B cell (primary cell): ENCODE data around the gene PLA2G12A. TPM values are rescaled to one million over a fixed set of nuclear protein-coding genes. Genes with fewer than 3 reads are reported as not detected.

Experiments used
- ATAC-seq: fragments of 200-7000 bp; cut with Tn5 transposase; one replicate; pipeline ENCODE4 v1.10.0; 2021; ENCODE audit warnings: low read depth, mild to moderate bottlenecking, moderate number of reproducible peaks, moderate library complexity
- CTCF ChIA-PET: fragments of 350-600 bp; sonication (Branson Sonifier 250); formaldehyde crosslinking; loops from one replicate; lab custom pipeline; 2021; ENCODE audit warnings: antibody characterized with exemption, inconsistent platforms; lab: Charles Lee
- POLR2A ChIA-PET: fragments of 350-600 bp; sonication (Branson Sonifier 250); formaldehyde crosslinking; loops from one replicate; lab custom pipeline; 2021; ENCODE audit warnings: antibody characterized with exemption; lab: Charles Lee
- DNase-seq: peaks from one replicate; pipeline ENCODE4 v3.0.0; 2013
- H2AFZ ChIP-seq: 2 replicates; pipeline ENCODE4 v1.6.1; 2012; ENCODE audit warnings: mild to moderate bottlenecking, low read depth, low read length; ENCODE audit not compliant: insufficient read depth, poor library complexity, severe bottlenecking
- H3K27ac ChIP-seq, 2 donors: 1 replicate in 1 of 2; 2 replicates in 1 of 2; pipeline ENCODE4 v1.5.1; 2012 to 2013; ENCODE audit warnings: low read length in 2 of 2, mild to moderate bottlenecking in 2 of 2, moderate library complexity in 1 of 2
- H3K27me3 ChIP-seq, 4 experiments: fragments of 200-600 bp in 1 of 4; sonication (generic) in 1 of 4; replicated peaks in 1 of 4; 1 replicate in 2 of 4; 2 replicates in 2 of 4; pipeline versions ENCODE4 v1.6.1 to v1.7.0; 2013 to 2016; ENCODE audit warnings: low read length in 3 of 4, mild to moderate bottlenecking in 2 of 4, mixed read lengths in 1 of 4, moderate library complexity in 1 of 4; ENCODE audit not compliant: insufficient read depth in 4 of 4, control insufficient read depth in 3 of 4; ENCODE audit errors: control extremely low read depth in 1 of 4
- H3K36me3 ChIP-seq, 2 experiments: replicated peaks in 1 of 2; 1 replicate in 1 of 2; 2 replicates in 1 of 2; pipeline versions ENCODE4 v1.6.1 to v1.7.1; 2013; ENCODE audit warnings: low read length in 1 of 2; ENCODE audit not compliant: insufficient read depth in 2 of 2, control insufficient read depth in 1 of 2; ENCODE audit errors: control extremely low read depth in 1 of 2, extremely low read depth in 1 of 2
- H3K4me1 ChIP-seq, 2 donors: fragments of 200-600 bp in 1 of 2; sonication (generic) in 1 of 2; 1 replicate in 1 of 2; 2 replicates in 1 of 2; pipeline versions ENCODE4 v1.5.1 to v1.6.1; 2013 to 2017; ENCODE audit warnings: low read length in 2 of 2; ENCODE audit not compliant: control insufficient read depth in 2 of 2, insufficient read depth in 2 of 2
- H3K4me2 ChIP-seq: replicated peaks from 2 replicates; pipeline ENCODE3; 2012; ENCODE audit warnings: mild to moderate bottlenecking, low read depth, low read length; ENCODE audit not compliant: poor library complexity, severe bottlenecking
- H3K4me3 ChIP-seq, 5 experiments: fragments of 200-600 bp in 1 of 5; sonication (generic) in 1 of 5; 1 replicate in 3 of 5; 2 replicates in 2 of 5; pipeline versions ENCODE4 v1.5.1 to v1.7.0; 2011 to 2016; ENCODE audit warnings: low read length in 4 of 5, mild to moderate bottlenecking in 4 of 5, low read depth in 2 of 5, control low read depth in 1 of 5, moderate library complexity in 1 of 5; ENCODE audit not compliant: insufficient read depth in 1 of 5; ENCODE audit errors: control extremely low read depth in 1 of 5, extremely low read depth in 1 of 5
- H3K79me2 ChIP-seq: fragments of 200-600 bp; sonication (generic); one replicate; pipeline ENCODE4 v1.6.0; 2016; ENCODE audit warnings: low read length; ENCODE audit not compliant: control insufficient read depth, insufficient read depth
- H3K9ac ChIP-seq: fragments of 200-600 bp; sonication (generic); 2 replicates; pipeline ENCODE4 v1.6.1; 2017; ENCODE audit warnings: mild to moderate bottlenecking, low read length, moderate library complexity
- H3K9me3 ChIP-seq, 3 donors: one replicate each; pipeline versions ENCODE4 v1.6.1 to v1.7.1; 2013; ENCODE audit warnings: low read length in 2 of 3; ENCODE audit not compliant: control insufficient read depth in 2 of 3, insufficient read depth in 1 of 3; ENCODE audit errors: control extremely low read depth in 1 of 3
- H4K20me1 ChIP-seq: 2 replicates; pipeline ENCODE4 v1.6.0; 2012; ENCODE audit warnings: mild to moderate bottlenecking, low read length; ENCODE audit not compliant: insufficient read depth, control insufficient read depth, poor library complexity, severe bottlenecking
- H3K27ac Mint-ChIP-seq: one replicate; pipeline ENCODE4 v1.8.0; 2021; ENCODE audit warnings: mixed read lengths
- H3K27me3 Mint-ChIP-seq: one replicate; pipeline ENCODE4 v1.8.0; 2021; ENCODE audit warnings: mixed read lengths
- H3K4me1 Mint-ChIP-seq: one replicate; pipeline ENCODE4 v1.8.0; 2021; ENCODE audit warnings: mixed read lengths
- H3K4me3 Mint-ChIP-seq: one replicate; pipeline ENCODE4 v1.8.0; 2021; ENCODE audit warnings: mixed read lengths
- H3K9me3 Mint-ChIP-seq: one replicate; pipeline ENCODE4 v1.8.0; 2022; ENCODE audit warnings: mixed read lengths; ENCODE audit not compliant: insufficient read depth
- EZH2 ChIP-seq: IDR thresholded peaks from 2 replicates; pipeline ENCODE4 v1.6.1; 2012; ENCODE audit warnings: borderline replicate concordance, low read depth, mild to moderate bottlenecking, moderate library complexity, low read length; ENCODE audit not compliant: insufficient read depth, poor library complexity, severe bottlenecking
- WGBS: methylation state at CpG from one replicate; pipeline ENCODE4 v1.1.5; 2013; ENCODE audit warnings: missing lambda C conversion rate; ENCODE audit not compliant: insufficient coverage; 5-methylcytosine and 5-hydroxymethylcytosine counted together
- intact Hi-C: fragments of 100-400 bp; cut with micrococcal nuclease; formaldehyde crosslinking; loops from one replicate; pipeline ENCODE4 v1.10.0; 2022
- polyA plus RNA-seq: library from polyadenylated mRNA; depleted of rRNA; stranded (reverse); fragments of >200 nt; gene quantifications from 2 replicates; pipeline ENCODE4 v1.2.3, GENCODE V29; 2012
- total RNA-seq, 2 donors: library from RNA; stranded (reverse); fragments of 120-200 nt in 1 of 2; gene quantifications; 1 replicate in 1 of 2; 2 replicates in 1 of 2; pipeline versions ENCODE4 v1.2.3 to v1.2.4, GENCODE V29; 2013 to 2022
- TF ChIP-seq, protein P1 (sequence below): fragments of 200-600 bp; IDR thresholded peaks from one replicate; pipeline ENCODE4 v1.8.0; 2022; ENCODE audit warnings: antibody characterized with exemption, mild to moderate bottlenecking

PLA2G12A gene
- total and polyA plus RNA-seq, 2 donors (not counting 1 experiment from before 2014, with no cell fraction given) = 4.9 to 7.9 TPM

DNA sequence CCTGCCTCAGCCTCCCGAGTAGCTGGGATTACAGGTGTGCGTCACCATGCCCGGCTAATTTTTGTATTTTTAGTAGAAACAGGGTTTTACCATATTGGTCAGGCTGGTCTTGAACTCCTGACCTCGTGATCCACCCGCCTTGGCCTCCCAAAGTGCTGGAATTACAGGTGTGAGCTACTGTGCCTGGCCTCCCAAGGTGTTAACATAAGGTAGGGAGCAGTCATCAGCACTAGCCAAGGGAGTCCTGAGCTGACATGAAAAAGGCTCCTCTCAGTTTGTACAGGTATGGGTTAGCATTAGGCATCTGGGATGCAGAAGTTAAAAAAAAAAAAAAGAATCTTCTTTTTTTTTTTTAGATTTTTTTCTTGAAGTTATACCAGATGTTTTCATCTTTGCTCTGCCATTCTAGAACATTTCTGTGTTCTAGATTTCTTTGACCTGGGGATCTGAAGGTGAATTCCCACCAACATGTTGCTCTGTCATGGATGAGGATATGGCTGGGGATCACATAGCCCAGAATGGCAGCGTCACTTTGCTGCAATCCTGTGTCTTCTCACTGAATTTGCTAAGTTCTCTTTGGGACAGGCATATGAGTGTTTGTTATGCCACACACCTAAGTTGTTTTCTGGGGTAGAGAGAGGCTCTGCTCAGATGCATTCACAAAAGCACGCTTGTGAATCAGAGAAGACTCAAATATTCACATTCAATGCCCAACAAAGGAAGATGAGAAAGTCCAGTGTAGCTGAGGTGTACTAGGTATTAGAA is 24.4 kb upstream of the PLA2G12A start:
- H2AFZ ChIP-seq = no peak overlapping the region
- peaks cover 0 to 1% (median 0%) of the 10 kb centered on the region in 3 donors for H3K9me3 ChIP-seq
- Mint-ChIP-seq H3K4me1 (no peaks in the 10 kb centered on the region), H3K27me3 (peaks cover 19% of the 10 kb centered on the region), H3K27ac (no peak overlapping the region), H3K4me3 (no peak overlapping the region), H3K9me3 (no peaks in the 10 kb centered on the region)
- WGBS = 81% methylated on average over 2 of the region's 7 CpGs
- ATAC-seq (no peak), DNase-seq (no peak)
- intact Hi-C loops = no loop called here
- no peak for TF ChIP-seq EZH2
- TF ChIP-seq, protein P1, sequence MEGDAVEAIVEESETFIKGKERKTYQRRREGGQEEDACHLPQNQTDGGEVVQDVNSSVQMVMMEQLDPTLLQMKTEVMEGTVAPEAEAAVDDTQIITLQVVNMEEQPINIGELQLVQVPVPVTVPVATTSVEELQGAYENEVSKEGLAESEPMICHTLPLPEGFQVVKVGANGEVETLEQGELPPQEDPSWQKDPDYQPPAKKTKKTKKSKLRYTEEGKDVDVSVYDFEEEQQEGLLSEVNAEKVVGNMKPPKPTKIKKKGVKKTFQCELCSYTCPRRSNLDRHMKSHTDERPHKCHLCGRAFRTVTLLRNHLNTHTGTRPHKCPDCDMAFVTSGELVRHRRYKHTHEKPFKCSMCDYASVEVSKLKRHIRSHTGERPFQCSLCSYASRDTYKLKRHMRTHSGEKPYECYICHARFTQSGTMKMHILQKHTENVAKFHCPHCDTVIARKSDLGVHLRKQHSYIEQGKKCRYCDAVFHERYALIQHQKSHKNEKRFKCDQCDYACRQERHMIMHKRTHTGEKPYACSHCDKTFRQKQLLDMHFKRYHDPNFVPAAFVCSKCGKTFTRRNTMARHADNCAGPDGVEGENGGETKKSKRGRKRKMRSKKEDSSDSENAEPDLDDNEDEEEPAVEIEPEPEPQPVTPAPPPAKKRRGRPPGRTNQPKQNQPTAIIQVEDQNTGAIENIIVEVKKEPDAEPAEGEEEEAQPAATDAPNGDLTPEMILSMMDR = no peak
- no peak overlapping the region for H3K4me3 ChIP-seq
- no peak overlapping the region for H3K27ac ChIP-seq
- H3K4me1 ChIP-seq = no peaks in the 10 kb centered on the region
- H3K4me2 ChIP-seq = no peak overlapping the region
- H3K36me3 ChIP-seq = no peaks in the 10 kb centered on the region
- no peaks in the 10 kb centered on the region for H3K27me3 ChIP-seq
- ChIA-PET CTCF (no interaction called here), POLR2A (no interaction called here)
- H3K79me2 ChIP-seq = no peaks in the 10 kb centered on the region
- H4K20me1 ChIP-seq = no peaks in the 10 kb centered on the region
- H3K9ac ChIP-seq = no peak overlapping the region

DNA sequence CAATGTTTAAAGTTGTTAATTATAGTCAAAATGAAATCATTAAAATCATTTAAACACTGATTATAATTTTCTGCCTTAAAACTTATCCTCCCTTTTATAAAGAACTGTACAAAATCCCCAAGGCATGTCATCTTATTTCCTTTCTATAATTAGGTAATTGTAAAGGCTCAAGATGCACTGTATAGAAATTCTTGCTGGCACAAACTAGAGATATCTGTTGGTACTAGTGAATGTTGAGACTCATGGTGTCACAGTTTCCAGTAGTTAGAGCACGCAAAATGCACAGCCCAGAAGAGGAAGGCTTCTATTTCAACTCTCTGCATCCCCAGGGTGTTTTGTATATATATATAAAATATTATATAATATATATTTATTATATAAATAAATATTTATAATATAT is 22.7 kb upstream of the PLA2G12A start:
- DNase-seq (no peak), ATAC-seq (no peak)
- no peaks in the 10 kb centered on the region for H4K20me1 ChIP-seq
- TF ChIP-seq, protein P1 = no peak
- TF ChIP-seq EZH2 = no peak
- intact Hi-C loops = no loop called here
- H3K4me2 ChIP-seq = no peak overlapping the region
- H3K36me3 ChIP-seq = no peaks in the 10 kb centered on the region
- H3K9ac ChIP-seq = no peak overlapping the region
- H3K27me3 ChIP-seq = no peaks in the 10 kb centered on the region
- no peak overlapping the region for H3K4me3 Mint-ChIP-seq
- H3K4me1 ChIP-seq = no peaks in the 10 kb centered on the region
- H3K27me3 Mint-ChIP-seq = peaks cover 20% of the 10 kb centered on the region
- H3K9me3 Mint-ChIP-seq = no peaks in the 10 kb centered on the region
- peaks cover 0 to 1% (median 0%) of the 10 kb centered on the region in 3 donors for H3K9me3 ChIP-seq
- no peak overlapping the region for H2AFZ ChIP-seq
- H3K27ac ChIP-seq = no peak overlapping the region
- H3K27ac Mint-ChIP-seq = no peak overlapping the region
- no peaks in the 10 kb centered on the region for H3K4me1 Mint-ChIP-seq
- POLR2A ChIA-PET = no interaction called here
- H3K4me3 ChIP-seq = no peak overlapping the region
- CTCF ChIA-PET = no interaction called here
- H3K79me2 ChIP-seq = no peaks in the 10 kb centered on the region
- no CpG with 5 or more reads among the region's 1 CpG for WGBS
